Fibroblast of lung (primary cell): ENCODE data around the gene KIAA1958. TPM values are rescaled to one million over a fixed set of nuclear protein-coding genes. Genes with fewer than 3 reads are reported as not detected.

Experiments
- DNase-seq, 2 donors: peaks; one replicate each; pipeline versions ENCODE4 v3.0.0 to v3.0.0-alpha.2; 2010; ENCODE audit warnings: low read depth in 2 of 2
- H2AFZ ChIP-seq: 2 replicates; pipeline ENCODE4 v1.5.1; 2012; ENCODE audit warnings: low read length, control low read depth, inconsistent platforms
- H3K27ac ChIP-seq: 2 replicates; pipeline ENCODE4 v1.5.1; 2011; ENCODE audit warnings: low read length, control low read depth; ENCODE audit not compliant: insufficient read depth
- H3K27me3 ChIP-seq: 2 replicates; pipeline ENCODE4 v1.5.1; 2011; ENCODE audit warnings: mild to moderate bottlenecking, low read length; ENCODE audit not compliant: control insufficient read depth, insufficient read depth
- H3K36me3 ChIP-seq: 2 replicates; pipeline ENCODE4 v1.5.1; 2011; ENCODE audit warnings: low read length; ENCODE audit not compliant: control insufficient read depth, insufficient read depth
- H3K4me1 ChIP-seq: 2 replicates; pipeline ENCODE4 v1.5.1; 2011; ENCODE audit warnings: low read length; ENCODE audit not compliant: control insufficient read depth, insufficient read depth; ENCODE audit errors: extremely low read depth
- H3K4me2 ChIP-seq: 2 replicates; pipeline ENCODE4 v1.5.1; 2011; ENCODE audit warnings: low read length, control low read depth; ENCODE audit not compliant: insufficient read depth; ENCODE audit errors: extremely low read depth
- H3K4me3 ChIP-seq, 4 experiments: fragments of 200-600 bp in 1 of 4; sonication (generic) in 1 of 4; replicated peaks in 1 of 4; 2 replicates each; pipeline ENCODE4 v1.5.1; 2011 to 2016; ENCODE audit warnings: low read length in 4 of 4, low read depth in 3 of 4, mild to moderate bottlenecking in 3 of 4, control low read depth in 2 of 4, inconsistent platforms in 1 of 4, mixed read lengths in 1 of 4; ENCODE audit not compliant: insufficient read depth in 1 of 4; ENCODE audit errors: control extremely low read depth in 1 of 4
- H3K79me2 ChIP-seq: 2 replicates; pipeline ENCODE4 v1.5.1; 2012; ENCODE audit warnings: mild to moderate bottlenecking, low read length, inconsistent platforms; ENCODE audit not compliant: control insufficient read depth, insufficient read depth
- H3K9ac ChIP-seq: 2 replicates; pipeline ENCODE4 v1.5.1; 2011; ENCODE audit warnings: mild to moderate bottlenecking, low read length, control low read depth; ENCODE audit not compliant: insufficient read depth
- H3K9me3 ChIP-seq: 2 replicates; pipeline ENCODE4 v1.5.1; 2012; ENCODE audit warnings: low read depth, low read length; ENCODE audit not compliant: control insufficient read depth, insufficient read depth
- H4K20me1 ChIP-seq: 2 replicates; pipeline ENCODE4 v1.5.1; 2011; ENCODE audit warnings: low read length; ENCODE audit not compliant: control insufficient read depth, insufficient read depth; ENCODE audit errors: extremely low read depth
- CTCF ChIP-seq, 2 donors: IDR thresholded peaks in 1 of 2; conservative IDR thresholded peaks in 1 of 2; 1 replicate in 1 of 2; 2 replicates in 1 of 2; pipeline ENCODE4 v1.5.1; 2011 to 2012; ENCODE audit warnings: low read length in 2 of 2, control low read depth in 1 of 2, inconsistent platforms in 1 of 2, low read depth in 1 of 2, mild to moderate bottlenecking in 1 of 2
- EZH2 ChIP-seq: IDR thresholded peaks from 2 replicates; pipeline ENCODE4 v1.5.1; 2012; ENCODE audit warnings: low read length, control low read depth, mild to moderate bottlenecking; ENCODE audit errors: missing control alignments
- polyA plus RNA-seq, 2 donors: library from polyadenylated mRNA; depleted of rRNA in 1 of 2; stranded (reverse) in 1 of 2; unstranded in 1 of 2; fragments of >200 nt; gene quantifications; 2 replicates each; pipeline ENCODE4 v1.2.1, GENCODE V29; 2011 to 2012; ENCODE audit warnings: missing spikeins in 1 of 2
- total RNA-seq: library from RNA; depleted of rRNA; stranded (reverse); fragments of >200 nt; gene quantifications from 2 replicates; pipeline ENCODE4 v1.2.1, GENCODE V29; 2014

The KIAA1958 gene
- total and polyA plus RNA-seq, 2 donors (not counting 1 experiment from before 2014, with no cell fraction given) = 0.75 to 3.0 TPM

- H3K4me3 ChIP-seq = no peak overlapping the region
- no peaks in the 10 kb centered on the region for H3K36me3 ChIP-seq
- H3K4me1 ChIP-seq = peaks cover 2% of the 10 kb centered on the region
- no peak for TF ChIP-seq EZH2
- no peak for TF ChIP-seq CTCF (conservative IDR thresholded peaks at IDR 0.05 in 1 of 2, IDR thresholded peaks at IDR 0.05 in 1 of 2; ENCODE audit: low read depth in 1 of 2, low read length in 2 of 2)
- H3K27me3 ChIP-seq = no peaks in the 10 kb centered on the region
- no peaks in the 10 kb centered on the region for H3K9me3 ChIP-seq
- H4K20me1 ChIP-seq = no peaks in the 10 kb centered on the region
- no peak overlapping the region for H3K9ac ChIP-seq
- no peak for DNase-seq
- no peak overlapping the region for H3K4me2 ChIP-seq
- H3K27ac ChIP-seq = no peak overlapping the region
- H2AFZ ChIP-seq = no peak overlapping the region
- no peaks in the 10 kb centered on the region for H3K79me2 ChIP-seq
These were observed 57.9 kb downstream of the KIAA1958 start for GRCh38 chr9:112544477-112544876.

GRCh38 chr9:112545237-112545636, 58.6 kb downstream of the KIAA1958 start:
- H4K20me1 ChIP-seq = no peaks in the 10 kb centered on the region
- H3K79me2 ChIP-seq = no peaks in the 10 kb centered on the region
- H3K9ac ChIP-seq = no peak overlapping the region
- H3K4me1 ChIP-seq = peaks cover 2% of the 10 kb centered on the region
- no peaks in the 10 kb centered on the region for H3K27me3 ChIP-seq
- DNase-seq = no peak
- H2AFZ ChIP-seq = no peak overlapping the region
- H3K9me3 ChIP-seq = no peaks in the 10 kb centered on the region
- H3K4me2 ChIP-seq = no peak overlapping the region
- TF ChIP-seq EZH2 (no peak), CTCF (conservative IDR thresholded peaks at IDR 0.05 in 1 of 2, IDR thresholded peaks at IDR 0.05 in 1 of 2; ENCODE audit: low read depth in 1 of 2, low read length in 2 of 2) (no peak)
- no peak overlapping the region for H3K27ac ChIP-seq
- H3K4me3 ChIP-seq = no peak overlapping the region
- H3K36me3 ChIP-seq = no peaks in the 10 kb centered on the region

- no peak overlapping the region for H3K9ac ChIP-seq
- no peaks in the 10 kb centered on the region for H3K9me3 ChIP-seq
- H3K27ac ChIP-seq = no peak overlapping the region
- no peak overlapping the region for H2AFZ ChIP-seq
- H3K4me3 ChIP-seq = no peak overlapping the region
- no peaks in the 10 kb centered on the region for H4K20me1 ChIP-seq
- TF ChIP-seq CTCF (conservative IDR thresholded peaks at IDR 0.05 in 1 of 2, IDR thresholded peaks at IDR 0.05 in 1 of 2; ENCODE audit: low read depth in 1 of 2, low read length in 2 of 2) (no peak), EZH2 (no peak)
- H3K79me2 ChIP-seq = no peaks in the 10 kb centered on the region
- no peak overlapping the region for H3K4me2 ChIP-seq
- no peaks in the 10 kb centered on the region for H3K27me3 ChIP-seq
- peak in 1 of 2 donors; percentile 73 for DNase-seq
- peaks cover 2% of the 10 kb centered on the region for H3K4me1 ChIP-seq
- H3K36me3 ChIP-seq = no peaks in the 10 kb centered on the region
These were observed 59.8 kb downstream of the KIAA1958 start for GRCh38 chr9:112546149-112547012.
